T-helper 9 cell (primary cell): Measurements from ENCODE around the gene CDH11.

Experiments used
- DNase-seq: peaks from one replicate; pipeline ENCODE4 v3.0.0-alpha.2; 2020

CDH11 gene

DNA sequence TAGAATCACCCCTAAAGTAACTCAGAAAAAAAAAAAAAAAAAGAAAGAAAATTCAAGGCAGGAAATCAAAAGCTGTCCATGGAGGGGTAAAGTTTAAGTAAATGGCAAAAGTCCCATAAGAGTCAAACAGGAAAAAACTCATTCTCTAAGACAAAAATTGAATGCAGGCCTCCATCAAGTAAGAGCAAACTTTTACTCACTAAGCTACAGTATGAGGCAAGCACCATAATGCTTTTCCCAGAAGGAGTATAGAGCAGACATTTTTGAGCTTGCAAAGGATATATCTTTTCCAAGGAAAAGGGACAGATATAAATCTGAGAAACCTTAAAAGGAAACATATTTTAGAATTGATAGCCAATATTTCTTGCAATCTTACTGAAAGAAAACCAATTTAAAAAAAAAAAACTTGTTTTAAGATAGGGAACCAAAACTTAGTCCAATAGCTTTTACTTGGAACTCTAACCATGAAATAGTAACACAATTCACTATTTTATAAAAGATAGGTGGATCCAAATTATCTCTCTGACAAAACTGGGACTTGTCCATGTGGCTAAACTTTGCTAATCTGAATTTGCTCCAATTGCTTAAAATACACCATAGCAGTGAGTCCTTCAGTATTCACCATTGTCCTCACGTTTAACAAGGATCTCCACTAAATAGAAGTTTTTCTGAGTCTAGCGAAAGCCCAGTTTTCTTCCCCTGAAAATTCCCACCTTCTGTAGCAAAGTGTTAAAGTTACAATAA, 99.8 kb downstream of the CDH11 start:
- DNase-seq = no peak

DNA sequence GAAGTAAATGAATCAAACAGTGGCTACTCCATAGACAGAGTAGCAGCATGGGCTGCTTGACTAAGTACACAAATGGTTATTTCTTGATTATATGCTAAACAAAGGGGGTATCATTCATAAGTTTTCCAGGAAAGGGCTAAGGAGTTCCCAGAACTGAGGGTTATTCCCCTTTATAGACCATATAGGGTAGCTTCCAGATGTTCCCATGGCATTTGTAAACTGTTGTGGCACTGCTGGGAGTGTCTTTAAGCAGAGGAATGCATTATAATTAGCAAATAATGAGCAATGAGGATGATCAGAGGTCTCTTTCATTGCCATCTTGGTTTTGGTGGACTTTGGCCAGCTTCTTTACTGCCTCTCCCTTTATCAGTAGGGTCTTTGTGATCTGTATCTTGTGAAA, 105.1 kb downstream of the CDH11 start:
- DNase-seq = no peak

DNA sequence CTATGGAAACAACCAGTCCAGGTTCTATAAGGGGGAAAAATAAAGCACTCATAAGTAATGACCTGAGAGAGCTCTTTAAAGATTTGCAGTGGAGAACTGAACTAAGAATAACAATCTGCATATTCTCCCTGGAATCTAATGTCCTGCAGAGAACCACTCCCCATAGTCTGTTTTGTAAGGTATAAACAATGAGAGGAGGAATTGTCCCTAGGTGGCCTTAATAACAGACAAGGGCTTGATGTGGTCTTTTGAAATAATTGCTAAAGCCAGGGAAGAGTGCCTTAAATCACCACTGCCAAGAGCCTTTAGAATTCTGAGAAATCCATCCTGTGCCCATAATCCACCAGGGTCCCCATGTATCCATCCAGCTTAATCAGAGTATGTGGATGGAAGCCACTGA, 106.3 kb downstream of the CDH11 start:
- DNase-seq = no peak

DNA sequence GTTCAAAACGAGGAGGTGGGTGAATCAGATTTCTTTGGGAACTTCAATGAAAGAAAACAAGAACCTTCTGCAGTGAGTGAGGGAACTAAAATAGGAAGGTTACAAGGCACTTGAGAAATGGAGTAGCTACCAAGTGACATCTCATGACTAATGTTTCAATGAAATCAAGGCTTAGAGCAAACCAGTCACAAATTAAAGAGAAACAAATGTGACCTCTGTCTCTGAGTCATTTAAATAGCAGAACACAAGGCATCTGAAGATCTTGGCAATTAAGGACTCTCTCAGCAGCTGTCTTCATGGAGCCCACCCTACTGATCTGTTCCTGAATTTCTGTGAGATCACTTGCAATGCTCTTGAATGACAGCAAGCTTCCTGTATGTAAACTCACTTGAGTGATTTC, 109.5 kb downstream of the CDH11 start:
- DNase-seq = no peak

DNA sequence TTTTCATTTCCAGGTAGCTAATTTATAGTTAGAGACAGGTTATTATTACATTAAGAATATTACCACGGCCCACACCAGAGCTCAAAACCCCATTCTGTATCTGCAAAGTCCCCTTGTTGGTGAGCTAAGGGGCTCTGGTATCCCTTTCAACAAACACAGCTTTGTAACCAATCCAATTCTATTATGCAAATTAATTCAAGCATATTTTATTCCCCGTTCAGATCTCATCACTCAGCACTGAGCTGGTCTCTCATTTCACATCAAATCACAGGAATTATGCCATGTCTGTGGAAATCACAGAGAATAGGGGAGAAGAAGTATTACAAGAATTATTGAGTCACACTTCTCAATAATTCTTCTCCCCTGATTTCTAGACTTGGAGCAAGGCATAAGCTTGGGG, 111.7 kb downstream of the CDH11 start:
- no peak for DNase-seq

DNA sequence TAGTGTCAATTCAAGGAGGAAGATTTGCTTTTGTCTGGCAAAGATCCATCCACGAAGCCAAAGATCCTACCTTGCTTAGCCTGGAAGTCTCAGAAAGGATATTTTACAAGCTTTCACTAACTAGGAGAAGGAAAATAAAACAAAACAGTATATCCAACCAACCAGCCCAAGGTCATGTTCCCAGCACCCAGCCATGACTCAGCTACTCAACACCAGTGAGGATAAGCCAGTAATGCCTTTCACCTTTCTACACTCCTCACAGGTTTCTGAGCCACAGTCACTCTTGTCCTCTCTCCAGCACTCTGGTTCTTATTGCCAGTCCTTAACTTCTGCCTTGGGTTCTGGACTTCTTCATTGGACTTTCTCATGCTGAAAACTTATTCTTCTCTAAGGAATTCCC, 116.2 kb downstream of the CDH11 start:
- no peak for DNase-seq

DNA sequence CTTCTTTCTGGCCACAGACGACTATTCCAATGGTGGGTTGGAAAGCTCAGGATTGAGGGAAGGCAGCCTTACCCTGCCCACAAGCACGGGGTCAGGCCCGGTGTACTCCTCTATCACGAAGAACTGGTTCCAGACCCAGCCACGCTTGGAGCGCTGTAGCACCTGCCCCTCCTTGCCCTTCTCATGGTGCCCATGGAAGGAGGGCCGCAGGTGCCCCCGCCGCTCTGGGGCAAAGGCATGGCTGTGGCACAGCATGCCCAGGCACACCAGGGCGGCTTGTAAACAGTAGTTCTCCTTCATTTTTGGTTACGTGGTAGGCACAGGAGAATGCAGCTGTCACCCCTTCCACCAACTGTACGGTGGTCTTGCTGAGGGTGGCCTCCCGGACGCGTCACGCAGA, 117.3 kb downstream of the CDH11 start:
- no peak for DNase-seq

DNA sequence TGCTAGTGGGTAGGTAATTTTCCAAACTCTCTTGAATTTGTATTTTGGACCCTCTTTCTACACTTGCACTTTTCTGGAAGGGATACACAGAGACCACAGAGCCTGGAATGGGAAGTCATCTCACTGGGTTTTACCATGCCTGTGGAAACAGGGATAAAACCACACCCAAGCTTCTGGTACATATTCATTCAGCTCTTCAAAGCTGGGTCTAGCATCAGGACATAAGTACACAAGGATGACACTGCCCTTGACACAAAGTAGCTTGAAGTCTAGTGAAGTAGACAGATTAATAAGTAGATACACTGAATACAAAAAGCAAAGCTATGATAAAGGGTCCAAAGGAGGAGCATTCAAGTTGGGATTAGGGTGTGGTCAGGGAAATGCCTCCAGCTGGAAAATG, 118.2 kb downstream of the CDH11 start:
- no peak for DNase-seq

DNA sequence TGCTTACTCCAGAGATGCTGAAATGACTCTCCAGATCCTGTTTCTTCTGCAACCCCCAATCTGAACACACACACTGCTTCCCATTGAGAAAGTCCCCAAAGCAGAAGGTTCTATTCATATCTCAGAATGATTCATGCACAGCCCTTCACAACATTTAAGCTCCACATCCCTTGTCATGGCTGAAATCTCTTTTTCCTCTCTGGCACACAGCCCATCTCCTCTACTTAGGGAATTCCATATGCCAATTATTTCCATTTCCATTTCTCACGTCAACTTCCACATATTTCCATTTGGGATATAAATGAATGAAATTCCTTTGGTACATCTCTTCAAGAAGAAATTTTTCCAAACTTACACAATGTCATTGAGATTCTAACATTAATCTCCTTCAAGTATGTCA, 119.6 kb downstream of the CDH11 start:
- DNase-seq = no peak

DNA sequence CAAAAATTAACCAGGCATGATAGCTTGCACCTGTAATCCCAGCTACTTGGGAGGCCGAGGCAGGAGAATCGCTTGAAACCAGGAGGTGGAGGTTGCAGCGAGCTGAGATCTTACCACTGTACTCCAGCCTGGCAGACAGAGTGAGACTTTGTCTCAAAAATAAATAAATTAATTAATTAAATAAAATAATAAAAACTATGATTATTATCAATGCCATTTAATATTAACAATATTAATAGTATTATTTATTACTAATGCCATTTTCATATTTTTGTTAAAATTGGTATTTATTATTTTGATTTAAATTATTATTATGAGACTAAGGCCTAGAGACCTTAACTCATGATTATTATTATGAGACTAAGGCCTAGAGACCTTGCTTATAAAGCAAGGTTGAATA, 121.2 kb downstream of the CDH11 start:
- DNase-seq = no peak

DNA sequence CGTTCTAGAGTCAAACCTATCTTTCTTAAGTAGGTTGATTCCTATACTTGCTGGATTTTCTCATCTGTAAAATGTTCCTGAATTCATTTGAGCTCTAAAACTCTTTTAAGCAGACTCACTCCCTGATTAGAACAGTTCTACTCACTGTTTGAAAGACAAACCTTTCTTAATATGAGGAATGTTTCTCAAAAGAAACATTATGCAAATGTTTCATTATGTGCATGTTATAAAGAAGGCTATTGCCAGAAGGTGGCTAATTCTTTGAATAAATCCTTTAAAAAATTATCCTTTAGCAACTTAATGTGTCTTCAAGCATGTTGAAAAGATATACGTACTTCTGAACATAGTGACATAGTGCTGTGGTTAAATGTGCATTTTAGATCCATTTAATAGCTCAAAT, 124.1 kb downstream of the CDH11 start:
- DNase-seq = no peak

DNA sequence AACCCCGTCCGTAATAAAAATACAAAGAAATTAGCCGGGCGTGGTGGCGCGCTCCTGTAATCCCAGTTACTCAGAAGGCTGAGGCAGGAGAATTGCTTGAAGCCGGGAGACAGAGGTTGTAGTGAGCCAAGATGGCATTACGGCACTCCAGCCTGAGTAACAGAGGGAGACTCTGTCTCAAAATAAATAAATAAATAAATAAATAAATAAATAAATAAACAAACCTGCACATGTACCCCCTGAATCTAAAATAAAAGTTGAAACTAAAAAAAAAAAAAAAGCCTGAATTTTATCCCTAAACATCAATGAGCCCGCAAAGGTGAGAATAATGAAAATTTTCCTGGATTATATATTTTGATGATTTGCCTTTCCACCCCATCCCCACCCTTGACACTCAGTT, 124.7 kb downstream of the CDH11 start:
- DNase-seq = no peak

DNA sequence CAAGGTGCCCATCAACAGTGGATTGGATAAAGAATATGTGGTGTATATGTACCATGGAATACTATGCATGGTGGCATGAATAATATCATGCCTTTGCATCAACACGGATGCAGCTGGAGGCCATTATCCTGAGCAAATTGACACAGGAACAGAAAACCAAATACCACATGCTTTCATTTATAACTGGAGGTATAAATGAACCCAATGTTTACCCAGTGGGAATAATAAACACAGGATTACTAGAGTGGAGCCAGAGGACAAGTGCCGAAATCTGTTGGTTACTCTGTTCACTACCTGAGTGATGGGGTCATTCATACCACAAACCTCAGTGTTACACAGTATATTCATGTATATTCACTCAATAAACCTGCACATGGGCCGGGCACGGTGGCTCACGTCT, 125.2 kb downstream of the CDH11 start:
- DNase-seq = no peak

DNA sequence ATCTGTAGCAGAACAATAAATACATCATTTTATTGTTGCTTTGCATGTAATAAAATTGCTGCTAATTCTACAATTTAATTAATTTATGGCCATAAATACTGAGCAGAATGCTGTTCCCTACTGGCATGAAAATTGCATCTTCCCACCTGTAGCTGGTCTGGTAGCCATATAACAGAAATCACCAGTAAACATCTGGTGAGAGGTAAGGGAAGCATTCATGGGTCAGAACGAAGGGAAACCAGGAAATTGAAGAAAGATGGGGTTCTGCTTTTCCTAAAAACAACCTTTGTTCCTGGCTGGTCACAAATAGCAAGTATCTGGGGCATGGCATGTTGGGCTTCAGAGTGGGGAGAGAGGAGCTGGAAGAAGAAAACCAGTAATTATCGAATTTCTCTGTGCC, 128.4 kb downstream of the CDH11 start:
- DNase-seq = no peak

DNA sequence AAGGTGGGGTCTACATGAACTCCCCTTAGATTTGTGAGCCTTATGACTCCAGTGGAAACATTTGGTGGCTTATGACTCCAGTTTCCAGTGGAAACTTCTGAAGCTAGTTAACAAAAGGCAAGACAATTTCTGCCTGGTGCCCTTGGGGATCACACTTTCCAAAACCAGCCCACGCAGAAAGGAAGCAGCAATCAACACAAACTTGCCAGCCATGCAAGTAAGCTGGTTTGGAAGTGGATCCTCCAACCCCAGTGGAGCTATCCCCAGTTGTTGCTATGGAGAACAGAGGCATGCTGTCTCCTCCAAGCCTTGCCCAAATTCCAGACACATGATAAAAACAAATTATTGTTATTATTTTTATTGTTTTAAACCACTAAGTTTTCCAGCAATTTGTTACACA, 130.9 kb downstream of the CDH11 start:
- DNase-seq = no peak

DNA sequence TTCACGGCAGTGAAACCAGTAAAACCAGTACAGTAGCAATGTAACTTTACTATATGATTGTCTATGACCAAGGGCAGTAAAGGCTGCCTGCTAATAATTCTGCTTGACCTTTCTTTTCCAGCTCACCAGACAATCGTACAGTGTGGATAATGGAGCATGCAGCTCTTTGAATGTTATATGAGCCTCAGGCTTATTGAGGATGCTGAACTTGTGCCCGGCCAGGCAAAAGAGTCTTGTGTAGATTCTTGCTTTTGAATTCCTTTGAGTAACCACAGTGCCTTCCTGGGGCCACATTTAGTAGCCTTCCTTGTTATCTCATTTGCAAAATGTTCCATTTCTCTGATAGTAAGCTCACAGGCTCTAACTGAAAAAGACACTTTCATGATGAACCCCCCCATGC, 131.8 kb downstream of the CDH11 start:
- DNase-seq = no peak

DNA sequence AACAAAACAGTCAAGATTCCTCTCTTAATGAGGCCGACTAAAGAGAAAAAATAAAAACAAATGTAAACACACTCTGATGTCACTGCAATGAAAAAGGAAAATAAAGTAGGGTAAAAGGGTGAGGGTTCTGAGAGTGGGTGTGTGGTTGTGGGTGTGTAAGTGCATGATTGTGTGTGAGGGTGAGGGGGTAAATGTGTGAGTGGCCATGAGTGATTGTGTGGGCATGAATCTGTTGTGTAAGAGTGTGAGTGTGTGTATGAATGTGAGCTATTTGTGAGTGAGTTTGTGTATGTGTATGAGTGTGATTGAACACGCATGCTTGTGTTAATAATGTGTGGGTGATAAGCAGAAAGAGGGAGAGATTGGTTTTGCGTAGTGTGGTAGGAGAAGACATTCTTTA, 132.8 kb downstream of the CDH11 start:
- DNase-seq = no peak

DNA sequence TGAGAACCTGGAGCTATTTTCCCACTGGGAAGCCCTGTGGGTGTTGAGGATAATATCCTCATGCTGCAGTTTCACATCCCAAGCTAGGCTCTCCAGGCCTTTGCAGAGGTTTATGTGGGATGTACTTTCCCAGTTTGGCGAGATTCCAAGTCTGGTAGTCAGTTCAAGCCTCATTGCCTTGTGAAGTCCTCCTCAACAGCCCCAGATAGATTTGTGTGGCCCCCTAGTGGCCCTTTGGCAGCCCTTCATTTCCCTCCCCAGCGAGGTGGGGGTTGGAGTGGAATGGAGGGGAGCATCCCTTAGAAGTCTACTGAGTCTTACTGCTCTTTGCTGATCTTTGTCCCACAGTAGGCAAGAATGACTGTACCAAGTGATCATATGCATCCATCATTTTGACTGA, 137.9 kb downstream of the CDH11 start:
- DNase-seq = no peak

DNA sequence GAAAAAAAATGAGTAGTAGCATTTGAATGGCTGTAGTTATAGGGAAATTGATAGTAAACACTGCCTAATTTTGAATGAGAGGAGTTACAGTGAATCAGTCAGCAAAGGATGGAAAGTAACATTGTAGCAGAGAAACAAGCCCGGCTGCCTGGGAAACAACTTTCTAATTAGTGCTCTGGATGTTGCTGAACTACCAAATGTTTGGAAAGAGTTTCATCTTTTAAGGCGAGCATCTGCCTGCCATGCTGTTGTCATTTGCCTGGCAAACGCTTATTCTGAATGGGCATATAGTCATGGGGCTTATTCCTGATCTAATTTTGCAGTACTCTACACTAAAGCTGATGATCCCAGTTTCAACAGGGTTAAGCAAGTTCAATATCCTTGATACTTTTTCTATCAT, 138.6 kb downstream of the CDH11 start:
- no peak for DNase-seq

DNA sequence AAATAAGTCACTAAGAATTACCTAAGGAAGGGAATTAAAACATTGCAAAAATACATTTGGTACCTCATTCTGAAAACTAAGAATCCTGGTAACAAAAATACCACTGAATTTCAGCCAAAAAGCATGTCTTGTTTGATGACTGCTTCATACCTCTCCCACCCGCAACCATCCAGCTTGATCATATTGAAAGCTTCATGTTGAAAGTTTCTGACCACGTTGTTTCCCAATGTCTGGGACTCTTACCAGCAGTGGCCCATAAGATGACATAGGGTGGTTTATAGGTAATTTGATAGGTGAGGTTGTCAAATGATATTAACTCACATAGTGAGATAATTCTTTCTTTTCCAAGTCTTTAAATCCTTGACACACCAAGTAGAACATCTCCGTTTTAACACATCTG, 139.3 kb downstream of the CDH11 start:
- no peak for DNase-seq

DNA sequence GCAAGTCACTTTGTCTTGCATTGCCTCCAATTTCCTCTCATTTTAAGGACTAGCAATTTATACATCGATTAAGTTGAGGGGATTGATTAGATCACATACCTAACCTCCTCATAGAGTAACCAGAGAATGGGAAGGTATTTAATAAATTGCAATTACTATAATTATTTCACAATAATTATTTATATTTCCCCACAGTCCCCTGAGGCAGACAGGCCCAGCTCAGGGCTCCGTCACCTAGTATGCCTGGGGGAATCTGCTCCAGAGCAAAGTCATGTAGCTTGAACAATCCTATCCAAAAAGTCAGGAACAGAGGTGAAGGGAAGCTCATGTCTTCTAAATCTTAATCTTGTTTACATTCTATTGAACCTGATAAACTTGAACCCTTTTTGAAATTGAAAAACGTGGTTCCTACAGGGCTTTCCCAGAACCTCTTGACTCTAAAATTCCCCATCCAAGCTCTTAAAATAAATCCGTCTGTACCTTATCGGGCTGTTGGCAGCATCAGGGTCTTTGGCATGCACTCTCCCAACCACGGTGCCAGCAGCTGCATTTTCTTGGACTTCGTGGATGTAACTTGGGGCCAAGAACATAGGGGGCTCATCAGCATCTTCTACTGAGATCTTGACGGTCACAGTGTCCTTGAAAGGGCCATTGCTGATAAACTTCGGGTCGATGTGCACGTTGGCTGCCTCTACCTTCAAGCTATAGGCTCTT, 140.1 kb downstream of the CDH11 start:
- DNase-seq = no peak

DNA sequence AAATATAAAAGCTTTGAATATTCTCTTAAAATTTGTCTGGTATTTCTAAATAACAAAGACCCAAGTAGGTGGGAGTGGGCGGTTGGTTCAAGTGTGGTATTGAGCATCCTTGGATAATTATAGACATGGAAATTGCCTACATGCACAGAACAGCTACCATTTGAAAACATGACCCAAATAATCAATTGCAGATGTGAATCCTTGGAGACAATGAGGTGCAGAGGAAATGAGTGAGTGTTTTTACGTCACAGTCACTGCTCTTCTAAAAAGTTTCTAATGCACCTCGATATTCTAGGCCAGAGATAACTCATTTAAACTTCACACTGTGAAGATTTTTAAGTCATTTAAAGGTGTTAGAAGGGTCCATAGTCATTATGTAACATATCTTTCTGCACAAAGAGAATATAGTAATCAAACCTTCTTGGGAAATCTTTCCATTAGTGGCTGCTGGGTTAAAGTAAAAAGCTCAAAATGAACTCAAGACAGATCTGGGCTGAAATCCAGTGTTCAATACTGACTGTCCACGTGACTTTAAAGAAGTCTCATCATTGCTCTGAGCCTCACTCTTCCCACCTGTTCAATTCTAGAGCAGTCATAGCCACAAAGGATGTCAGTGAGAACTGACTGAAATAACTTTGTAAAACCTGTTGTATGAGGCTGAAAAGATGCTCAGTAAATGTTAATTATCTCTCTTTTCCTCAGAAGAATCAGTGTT, 144.5 kb downstream of the CDH11 start:
- DNase-seq = no peak

DNA sequence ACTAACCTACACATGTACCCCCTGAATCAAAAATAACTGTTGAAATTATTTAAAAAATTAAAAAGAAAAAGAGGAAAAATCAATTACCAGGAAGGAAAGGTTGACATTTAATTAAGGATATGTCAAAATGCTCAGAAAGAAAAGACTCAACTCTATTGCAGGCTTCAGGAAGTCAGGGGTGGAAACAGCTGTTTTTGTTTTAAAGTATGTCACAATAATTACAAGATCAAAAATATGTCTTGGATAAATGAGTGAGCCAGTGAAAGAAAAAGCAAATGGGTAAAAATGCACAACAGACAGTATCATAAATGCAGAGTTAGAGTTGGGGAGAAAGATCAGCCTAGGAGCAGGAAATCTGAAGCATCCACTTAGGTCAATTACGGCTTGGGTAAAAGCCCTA, 146.0 kb downstream of the CDH11 start:
- no peak for DNase-seq

DNA sequence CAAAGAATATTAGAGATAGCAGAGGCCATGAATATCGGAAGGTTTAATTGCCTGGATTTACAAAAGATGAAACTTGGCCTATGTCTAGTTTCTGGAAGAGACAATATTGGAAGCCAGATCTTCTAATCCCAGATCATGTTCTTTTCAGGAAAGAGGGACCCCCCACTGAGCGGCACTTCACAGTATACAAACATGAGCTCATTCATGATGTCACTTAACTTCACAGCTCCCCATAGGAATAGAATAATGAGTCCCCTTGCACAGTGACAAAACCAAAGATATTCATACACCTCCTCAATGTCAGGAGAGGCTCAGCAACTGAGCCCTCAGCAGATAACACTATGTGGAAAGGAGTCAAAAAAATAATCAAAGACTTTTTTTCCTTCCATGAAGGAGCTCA, 147.5 kb downstream of the CDH11 start:
- DNase-seq = no peak
